Measurements from ENCODE around the gene ZNF236.
"Not testable (repeated sequence)": the region's sequence is repeated elsewhere in the genome, so short reads cannot be mapped to it uniquely, and the experiment has no call there.

The ZNF236 gene

DNA sequence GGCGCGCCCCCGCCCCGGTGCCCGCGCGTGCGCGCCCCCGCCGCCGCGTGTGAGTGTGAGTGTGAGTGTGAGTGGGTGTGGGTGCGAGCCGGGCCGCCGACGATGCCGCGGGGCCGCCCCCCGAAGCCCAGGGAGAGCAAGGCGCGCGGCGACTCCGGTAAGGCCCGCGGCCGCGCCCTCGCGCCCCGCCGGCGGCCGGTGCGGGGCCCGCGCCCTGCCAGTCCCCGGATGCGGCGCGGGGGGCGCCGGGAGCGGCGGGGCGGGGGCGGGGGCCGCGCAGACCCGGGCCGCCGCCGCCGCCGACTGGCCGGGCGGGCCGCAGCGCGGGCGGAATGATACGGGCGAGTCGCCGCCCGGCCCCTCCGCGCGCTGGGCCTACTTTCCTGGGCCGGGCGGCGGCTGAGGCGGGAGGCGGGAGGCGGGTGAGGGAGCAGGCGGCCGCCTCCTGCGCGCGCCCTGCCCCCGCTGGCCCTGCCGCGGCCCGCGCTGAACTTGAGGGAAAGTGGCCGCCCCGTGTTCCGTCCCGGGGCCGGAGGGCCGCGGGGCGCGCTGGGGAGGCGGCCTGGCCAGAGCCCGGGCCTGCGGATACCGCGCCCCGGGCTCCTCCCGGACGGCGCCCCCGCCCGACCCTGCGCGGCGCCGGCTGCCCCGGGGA, at the start of gene ZNF236:
Gene ZNF236, plus strand, starts transcription at position 52 of the 655 bp plus-strand sequence. Its CDS starts 51 bp downstream, at position 103.
- peak; percentile 52 for DNase-seq (ENCODE audit: low read depth)

DNA sequence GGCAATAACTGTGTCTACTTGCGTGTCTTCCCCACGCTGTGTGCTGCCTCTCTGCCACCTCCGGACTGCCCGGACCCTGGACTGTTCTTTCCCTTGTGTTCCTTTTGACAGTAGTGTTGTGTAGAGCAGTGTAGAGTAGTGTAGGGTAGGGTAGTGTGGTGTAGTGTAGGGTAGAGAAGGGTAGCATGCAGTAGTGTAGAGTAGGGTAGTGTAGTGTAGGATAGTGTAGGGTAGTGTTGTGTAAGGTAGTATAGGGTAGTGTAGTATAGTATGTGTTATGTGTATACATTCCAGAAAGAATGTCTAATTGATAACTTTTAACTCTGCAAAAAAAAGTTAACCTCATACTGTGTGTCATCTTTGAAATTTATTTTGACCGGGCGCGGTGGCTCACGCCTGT, 49.7 kb upstream of the ZNF236 start:
- no peak for DNase-seq (ENCODE audit: low read depth)

DNA sequence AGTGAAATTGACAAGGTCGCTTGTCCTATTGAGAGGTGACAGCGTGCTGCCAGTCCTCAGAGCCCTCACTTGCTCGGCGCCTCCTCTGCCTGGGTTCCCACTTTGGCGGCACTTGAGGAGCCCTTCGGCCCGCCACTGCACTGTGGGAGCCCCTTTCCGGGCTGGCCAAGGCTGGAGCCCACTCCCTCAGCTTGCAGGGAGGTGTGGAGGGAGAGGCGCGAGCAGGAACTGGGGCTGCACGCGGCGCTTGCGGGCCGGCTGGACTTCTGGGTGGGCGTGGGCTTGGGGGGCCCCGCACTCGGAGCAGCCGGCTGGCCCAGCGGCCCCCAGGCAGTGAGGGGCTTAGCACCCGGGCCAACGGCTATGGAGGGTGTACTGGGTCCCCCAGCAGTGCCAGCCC, 45.3 kb upstream of the ZNF236 start:
- DNase-seq (ENCODE audit: low read depth), result not testable (repeated sequence)

DNA sequence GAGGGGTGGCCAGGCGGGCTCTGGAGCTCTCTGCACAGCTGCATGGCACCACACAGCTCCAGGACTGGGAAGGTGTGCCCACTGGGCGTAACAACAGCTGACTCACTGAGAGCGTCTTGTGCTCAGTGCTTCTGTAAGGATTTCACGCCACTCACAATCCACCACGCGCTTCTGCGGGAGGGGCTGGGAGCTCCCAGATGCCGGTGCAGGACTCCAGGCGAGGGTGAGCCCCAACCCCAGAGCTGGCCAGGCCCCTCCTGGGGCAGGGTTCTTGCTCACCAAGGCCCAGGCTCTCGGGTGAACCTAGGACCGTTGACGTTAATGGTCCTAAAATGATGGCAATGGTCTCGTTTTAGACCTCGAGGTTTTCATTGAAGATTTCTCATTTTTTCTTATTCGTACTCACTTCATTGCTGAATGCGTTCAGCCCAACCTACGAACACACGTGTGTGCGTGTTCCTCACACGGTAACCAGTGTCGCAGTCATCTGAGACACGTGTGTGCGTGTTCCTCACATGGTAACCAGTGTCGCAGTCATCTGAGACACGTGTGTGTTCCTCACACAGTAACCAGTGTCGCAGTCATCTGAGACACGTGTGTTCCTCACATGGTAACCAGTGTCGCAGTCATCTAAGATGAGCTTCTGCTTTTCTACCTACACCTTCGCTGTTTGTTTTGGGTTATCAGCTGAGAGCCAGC, 38.4 kb upstream of the ZNF236 start:
- no peak for DNase-seq (ENCODE audit: low read depth)

DNA sequence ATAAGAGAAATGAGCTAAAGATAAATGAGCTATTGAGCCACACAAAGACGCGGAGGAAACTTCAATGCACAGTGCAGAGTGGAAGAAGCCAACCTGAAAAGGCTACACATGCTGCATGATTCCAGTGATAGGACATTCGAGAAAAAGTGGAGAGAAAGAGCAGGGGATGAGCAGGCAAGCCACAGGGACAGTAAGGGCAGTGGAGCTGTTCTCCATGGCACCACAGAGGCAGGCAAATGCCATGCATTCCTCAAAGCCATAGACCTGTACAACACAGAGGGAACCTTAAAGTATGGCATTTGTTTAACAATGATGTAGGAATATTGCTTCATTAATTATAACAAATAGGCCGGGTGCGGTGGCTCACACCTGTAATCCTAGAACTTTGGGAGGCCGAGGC, 36.5 kb upstream of the ZNF236 start:
- no peak for DNase-seq (ENCODE audit: low read depth)

DNA sequence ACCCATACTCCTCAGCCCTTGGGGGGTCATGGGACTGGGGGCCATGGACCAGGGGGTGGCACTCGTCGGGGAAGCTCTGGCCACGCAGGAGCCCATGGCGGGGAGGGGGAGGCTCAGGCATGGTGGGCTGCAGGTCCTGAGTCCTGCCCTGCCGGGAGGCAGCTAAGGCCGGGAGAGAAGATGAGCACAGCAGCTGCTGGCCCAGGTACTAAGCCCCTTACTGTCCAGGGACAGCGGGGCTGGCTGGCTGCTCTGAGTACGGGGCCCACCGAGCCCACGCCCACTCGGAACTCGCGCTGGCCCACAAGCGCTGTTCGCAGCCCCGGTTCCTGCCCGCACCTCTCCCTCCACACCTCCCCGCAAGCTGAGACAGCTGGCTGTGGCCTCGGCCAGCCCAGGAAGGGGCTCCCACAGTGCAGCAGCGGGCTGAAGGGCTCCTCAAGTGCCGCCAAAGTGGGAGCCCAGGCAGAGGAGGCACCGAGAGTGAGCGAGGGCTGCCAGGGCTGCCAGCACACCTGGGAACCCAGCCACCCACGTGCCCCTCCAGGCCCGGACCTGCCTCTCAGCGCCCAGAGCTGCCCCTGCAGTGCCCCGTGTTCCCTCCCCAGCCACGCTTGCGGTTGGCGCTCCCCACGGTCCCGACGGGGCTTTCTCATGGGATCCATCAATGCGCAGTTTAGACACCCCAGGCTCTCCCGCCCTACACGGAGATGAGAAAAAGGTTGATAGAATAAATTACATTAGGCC, 33.6 kb upstream of the ZNF236 start:
- no peak for DNase-seq (ENCODE audit: low read depth)

DNA sequence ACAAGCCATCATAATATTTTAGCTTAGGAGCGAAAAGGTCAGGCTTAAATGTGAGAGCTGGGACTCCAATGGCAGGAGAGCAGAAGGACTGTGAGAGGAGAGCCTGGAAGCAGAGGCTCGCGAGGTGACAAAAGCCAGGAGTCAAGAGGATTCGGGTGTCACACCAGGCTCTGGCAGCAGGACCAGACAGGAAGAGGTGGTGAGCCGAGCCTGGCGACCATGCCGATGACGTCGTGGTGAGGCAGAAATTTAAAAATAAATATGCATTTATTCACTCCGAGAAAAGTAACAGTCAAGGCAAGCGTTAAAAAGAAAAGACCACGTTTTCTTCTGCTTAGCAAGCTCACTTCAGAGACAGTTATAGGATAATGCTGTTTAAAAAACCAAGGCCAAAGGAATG, 31.3 kb upstream of the ZNF236 start:
- DNase-seq (ENCODE audit: low read depth), result no peak

DNA sequence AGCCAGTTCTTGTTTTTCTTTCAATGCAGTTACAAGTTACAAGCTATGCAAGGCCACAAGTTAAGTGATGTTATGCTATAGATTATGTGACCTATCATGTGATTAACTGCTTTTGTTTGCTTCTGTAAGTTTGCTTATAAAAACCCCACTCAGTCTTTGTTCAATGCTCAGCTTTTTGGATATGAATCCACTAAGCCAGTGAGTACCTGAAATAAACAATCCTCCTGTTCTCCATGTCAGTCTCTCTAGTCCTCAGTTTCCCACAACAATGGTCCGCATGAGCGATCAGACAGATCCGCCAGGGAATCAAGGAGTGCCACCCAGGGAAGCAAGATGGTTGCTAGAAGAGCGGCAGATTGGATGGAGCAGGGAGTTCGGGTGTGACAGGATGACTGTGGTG, 30.7 kb upstream of the ZNF236 start:
- no peak for DNase-seq (ENCODE audit: low read depth)

DNA sequence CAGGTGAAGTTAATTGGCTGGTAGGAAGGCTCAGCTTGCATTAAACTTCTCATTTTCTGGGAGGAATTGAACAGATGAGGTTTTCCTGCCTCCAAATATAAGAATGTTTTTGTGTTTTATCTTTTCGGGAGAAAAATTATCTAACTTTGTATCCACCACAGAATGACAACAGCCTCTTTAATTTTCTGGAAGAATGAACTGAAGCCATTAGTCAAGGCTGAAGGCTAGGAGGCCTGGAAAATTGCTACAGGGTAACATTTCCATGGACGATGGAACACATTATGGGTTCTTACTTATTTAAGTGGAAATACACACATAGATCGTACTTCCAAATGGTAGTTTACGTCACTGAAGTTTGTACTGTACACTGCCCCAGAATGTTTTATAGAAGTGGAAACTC, 28.0 kb upstream of the ZNF236 start:
- DNase-seq (ENCODE audit: low read depth), result no peak

DNA sequence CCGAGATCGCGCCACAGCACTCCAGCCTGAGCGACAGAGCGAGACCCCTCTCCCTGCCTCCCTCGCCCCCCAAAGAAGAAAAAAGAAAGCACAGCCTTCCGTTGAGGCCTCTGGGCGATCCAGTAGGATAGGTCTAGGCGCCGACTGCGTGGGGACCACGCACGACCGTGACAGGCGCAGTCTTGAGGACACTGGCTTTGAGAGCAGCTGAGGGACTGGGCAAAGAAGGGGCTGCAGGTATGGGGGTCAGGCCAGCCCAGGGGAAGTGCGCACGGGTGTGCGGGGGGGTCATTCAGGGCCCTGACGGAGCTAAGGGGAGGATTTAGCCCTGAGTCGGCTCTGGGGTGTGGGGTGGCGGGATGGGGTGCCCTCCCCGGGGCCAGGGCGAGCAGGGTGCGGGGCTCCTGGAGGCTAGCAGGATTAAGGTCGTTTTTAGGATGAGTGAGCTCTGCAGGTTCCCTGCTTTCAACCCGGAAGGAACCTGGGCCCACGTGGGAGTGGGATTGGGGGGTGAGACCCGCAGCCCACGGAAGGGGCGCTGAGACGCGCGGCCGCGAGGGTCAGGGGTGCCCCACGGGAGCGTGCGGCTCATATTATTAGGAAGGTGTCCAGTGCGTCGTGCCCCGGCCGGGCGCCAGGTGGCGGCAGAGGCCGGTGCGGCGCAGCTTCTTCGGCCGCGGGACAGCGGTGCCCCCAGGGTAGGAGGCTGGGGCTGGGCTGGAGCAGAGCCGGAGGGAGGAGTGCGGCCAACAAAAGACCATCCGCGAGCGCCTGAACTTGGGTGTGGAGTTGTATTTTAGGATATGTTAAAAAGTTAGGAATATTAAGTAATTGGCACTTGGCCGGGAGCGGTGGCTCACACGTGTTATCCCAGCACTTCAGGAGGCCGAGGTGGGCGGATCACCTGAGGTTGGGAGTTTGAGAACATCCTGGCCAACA, 20.5 kb upstream of the ZNF236 start:
- peak; percentile 37 for DNase-seq (ENCODE audit: low read depth)

DNA sequence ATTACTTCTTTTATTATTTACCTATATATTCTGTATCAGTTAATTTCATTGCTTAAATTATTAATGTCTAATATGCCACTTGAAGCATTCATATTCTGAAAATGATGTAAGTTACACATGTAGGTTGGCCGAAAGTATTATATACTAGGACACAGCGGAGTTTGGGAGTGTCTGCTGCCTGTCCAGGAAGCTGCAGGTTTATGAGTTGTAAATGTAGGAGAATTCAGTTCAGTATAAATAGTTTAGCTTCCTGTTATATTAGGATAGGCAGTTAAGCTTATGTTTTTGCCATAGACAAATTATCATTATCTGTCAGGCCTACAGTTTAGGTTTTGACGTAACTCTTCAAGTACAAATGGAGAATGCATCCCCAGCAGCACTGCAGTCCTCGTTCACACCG, 18.9 kb upstream of the ZNF236 start:
- no peak for DNase-seq (ENCODE audit: low read depth)

DNA sequence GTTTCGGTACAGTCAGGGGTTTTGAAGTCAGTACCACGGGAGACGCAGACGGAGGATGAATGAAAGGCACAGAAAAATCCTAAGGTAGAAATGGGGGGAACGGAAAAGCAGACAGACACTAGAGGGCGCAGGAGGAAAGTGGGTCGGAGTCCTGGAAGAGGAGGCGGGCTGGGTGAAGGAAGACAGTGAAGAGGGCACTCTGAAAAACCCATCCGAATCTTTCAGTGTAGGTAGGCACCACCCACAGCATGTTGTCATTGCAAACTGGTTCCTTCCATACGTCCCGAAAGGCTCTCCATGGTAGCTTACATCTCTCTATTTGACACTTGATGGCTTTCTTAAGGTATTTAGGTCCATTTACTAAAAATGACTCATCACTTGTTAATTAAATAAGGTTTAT, 18.5 kb upstream of the ZNF236 start:
- DNase-seq (ENCODE audit: low read depth), result peak; percentile 55

DNA sequence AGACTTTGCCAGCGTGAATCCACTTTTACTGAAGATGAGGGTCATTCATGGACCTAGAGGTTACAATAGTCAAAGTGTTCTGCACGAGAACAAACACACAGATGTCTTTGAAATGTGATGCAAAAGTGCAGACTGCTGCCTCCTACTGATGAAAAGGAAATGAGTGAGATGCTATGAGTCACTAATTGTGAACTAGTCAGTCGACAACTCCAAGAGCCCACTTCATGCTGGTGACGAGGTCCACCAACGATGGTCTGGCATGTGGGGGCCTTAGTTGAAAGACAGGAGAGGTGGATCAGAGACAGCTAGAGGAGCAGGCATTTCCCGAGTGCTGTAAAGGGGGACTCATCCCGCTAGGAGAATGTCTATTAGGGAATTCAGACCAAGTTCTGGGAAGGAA, 17.1 kb upstream of the ZNF236 start:
- no peak for DNase-seq (ENCODE audit: low read depth)

DNA sequence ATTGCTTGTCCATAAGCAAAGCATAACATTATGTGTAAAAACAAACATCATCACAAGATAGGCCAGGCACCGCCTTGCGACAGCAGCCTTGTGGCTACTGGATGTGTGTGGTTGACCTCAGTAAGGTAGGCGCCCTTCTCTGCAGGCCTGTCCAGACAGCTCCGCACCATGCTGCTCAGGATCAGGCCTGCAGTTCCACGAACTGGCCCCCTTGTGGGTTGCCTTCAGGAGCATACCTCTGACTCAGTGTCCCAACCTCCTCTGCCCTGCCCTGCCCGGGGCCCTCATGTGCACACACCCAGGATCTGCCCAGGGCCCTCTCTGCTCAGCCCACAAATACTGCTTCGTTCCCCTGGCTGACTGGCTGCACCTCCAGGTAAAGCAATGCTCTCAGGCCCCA, 16.1 kb upstream of the ZNF236 start:
- DNase-seq (ENCODE audit: low read depth), result no peak

DNA sequence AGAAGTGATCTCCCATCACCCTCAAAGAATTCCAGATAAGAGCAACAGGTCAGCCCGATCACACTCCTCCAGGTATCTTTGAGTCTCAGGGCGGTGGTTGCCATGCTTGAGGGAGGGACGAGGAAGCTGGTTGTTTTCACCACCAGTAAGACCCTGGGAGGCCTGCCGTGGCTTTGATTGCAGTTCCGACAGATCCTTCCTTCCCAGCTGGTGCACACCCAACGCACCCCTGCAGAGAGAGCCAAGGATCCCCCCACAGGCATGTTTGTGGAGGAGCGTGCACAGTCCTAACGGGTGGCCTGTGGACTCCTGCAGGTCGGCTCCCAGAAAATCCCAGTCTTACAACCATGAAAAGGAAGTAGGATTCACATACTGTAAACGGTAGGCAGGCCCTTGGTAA, 13.8 kb upstream of the ZNF236 start:
- DNase-seq (ENCODE audit: low read depth), result no peak

DNA sequence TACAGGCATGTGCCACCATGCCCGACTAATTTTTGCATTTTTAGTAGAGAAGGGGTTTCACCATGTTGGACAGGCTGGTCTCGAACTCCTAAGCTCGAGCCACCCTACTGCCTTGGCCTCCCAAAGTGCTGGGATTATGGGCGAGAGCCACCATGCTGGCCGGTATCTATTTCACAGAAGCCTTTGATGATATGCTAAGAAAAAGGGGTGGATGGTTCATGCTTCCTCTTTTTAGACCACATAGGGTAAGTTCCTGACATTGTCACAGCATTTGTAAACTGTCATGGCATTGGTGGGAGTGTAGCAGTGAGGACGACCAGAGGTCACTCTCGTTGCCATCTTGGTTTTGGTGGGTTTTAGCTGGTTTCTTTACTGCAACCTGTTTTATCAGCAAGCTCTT, 10.8 kb upstream of the ZNF236 start:
- not testable (repeated sequence) for DNase-seq (ENCODE audit: low read depth)

DNA sequence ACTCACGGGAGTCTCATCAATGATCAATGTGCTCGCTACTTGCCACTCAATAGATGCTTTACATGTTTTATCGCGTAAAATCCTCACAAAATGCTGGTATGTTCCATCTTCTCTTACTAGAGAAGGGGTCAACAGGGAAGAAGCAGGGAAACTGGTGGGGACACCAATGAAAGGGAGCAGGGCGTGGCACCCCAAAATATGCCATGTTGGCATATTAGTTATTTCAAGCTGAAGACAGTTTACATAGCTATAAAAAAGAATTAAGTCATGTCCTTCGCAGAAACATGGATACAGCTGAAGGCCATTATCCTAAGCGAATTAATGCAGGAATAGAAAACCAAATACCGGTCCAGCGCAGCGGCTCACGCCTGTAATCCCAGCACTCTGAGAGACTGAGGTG, 8.1 kb upstream of the ZNF236 start:
- DNase-seq (ENCODE audit: low read depth), result no peak

DNA sequence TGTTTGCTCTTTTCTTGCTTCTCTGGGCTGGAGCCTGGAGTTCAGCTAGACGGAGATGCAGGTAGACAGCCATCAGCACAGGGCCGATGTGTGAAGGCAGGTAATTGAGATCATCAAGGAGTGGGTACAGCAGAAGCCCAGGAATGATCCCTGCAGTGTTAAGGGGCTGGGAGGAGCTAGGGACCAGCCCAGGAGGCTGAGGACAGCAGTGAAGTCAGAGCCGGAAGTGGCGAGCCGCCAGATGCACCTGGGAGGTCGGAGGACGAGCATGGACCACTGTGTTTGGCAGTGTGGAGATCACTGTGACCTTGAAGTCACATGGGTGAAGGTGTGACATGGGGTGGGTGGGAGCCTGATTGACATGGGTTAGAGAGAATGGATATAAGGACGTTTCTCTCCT, 6.2 kb upstream of the ZNF236 start:
- no peak for DNase-seq (ENCODE audit: low read depth)

DNA sequence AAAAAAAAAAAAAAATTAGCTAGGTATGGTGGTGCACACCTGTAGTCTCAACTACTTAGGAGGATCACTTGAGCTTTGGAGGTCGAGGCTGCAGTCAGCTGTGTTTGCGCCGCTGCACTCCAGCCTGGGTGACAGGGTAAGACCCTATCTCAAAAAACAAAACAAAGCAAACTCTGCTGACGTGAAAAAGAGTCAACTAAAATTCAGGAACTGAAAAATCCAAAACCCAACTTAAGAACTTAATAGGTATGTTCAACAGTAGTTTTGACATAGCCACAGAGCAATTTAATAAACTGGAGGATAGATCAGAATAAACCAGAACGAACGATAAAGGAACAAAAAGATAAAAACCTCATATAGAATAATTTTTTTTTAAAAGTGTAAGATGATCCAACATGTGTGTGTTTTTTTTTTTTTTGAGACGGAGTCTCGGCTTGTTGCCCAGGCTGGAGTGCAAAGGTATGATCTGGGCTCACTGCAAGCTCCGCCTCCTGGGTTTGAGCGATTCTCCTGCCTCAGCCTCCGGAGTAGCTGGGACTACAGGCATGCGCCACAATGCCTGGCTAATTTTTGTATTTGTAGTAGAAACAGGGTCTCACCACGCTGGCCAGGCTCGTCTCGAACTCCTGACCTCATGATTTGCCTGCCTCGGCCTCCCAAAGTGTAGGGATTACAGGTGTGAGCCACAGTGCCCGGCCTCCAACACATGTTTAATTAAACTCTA, 4.3 kb upstream of the ZNF236 start:
- DNase-seq (ENCODE audit: low read depth), result no peak

DNA sequence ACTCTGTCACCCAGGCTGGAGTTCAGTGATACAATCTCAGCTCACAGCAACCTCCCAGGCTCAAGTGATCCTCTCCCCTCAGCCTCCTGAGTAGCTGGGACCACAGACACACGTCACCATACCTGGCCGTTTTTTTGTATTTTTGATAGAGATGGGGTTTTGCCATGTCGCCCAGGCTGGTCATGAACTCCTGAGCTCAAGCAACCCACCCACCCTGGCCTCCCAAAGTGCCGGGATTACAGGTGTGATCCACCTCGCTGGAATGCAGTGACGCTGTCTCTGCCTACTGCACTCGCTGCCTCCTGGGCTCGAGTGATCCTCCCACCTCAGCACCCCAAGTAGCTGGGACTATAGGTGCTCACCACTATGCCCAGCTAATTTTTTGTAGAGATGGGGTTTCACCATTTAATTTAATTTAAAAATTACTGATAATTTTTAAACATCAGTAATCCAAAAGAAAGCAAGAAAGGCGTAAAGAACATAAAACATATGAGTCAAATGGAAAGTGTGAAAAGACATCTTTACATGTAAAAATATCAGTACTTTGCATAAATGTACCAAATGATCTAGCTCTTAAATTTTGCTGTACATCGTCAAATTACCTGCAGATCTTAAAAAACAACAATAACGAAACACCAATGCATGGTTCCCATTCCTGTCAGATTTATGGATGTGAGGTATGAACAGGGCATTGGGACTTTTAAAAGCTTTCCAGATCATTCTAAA, 2.8 kb upstream of the ZNF236 start:
- DNase-seq (ENCODE audit: low read depth), result no peak

DNA sequence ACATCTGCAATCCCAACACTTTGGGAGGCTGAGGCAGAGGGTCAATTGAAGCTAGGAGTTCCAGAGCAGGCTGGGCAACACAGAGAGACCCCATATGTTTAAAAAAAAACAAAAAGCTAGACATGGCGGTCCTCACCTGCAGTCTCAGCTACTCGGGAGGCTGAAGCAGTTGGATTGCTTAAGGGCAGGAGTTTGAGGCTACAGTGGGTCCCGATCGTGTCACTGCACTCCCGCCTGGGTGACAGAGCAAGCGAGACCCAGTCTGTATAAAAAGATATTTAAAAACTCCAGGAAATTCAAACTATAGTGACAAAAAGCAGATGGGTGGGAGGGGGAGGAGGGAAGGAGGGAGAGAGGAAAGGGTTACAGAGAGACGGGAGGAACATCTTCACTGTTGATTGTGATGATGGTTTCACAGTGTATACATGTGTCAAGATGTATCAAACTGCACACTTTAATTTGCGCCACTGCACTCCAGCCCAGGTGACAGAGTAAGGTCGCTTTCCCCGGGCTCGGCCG, 942 bp upstream of the ZNF236 start:
- no peak for DNase-seq (ENCODE audit: low read depth)

Measured in stimulated activated CD8-positive, alpha-beta memory T cell treated with anti-CD3 and anti-CD28 coated beads, Interleukin-4, amount 100 ng/mL, for 24 hours (primary cell).